HL-60 (cell line): Measurements from ENCODE around the gene ACTR3C.
"Not testable (repeated sequence)": the region's sequence is repeated elsewhere in the genome, so short reads cannot be mapped to it uniquely, and the experiment has no call there.

Experiments
- DNase-seq, 2 experiments: peaks; one replicate each; pipeline ENCODE4 v3.0.0-alpha.2; 2010 to 2020; ENCODE audit warnings: low read depth in 1 of 2, low spot score in 1 of 2
- H3K27ac ChIP-seq: fragments of 250-450 bp; sonication (Bioruptor Pico); replicated peaks from 2 replicates; pipeline ENCODE4 v1.5.1; 2020; ENCODE audit warnings: mild to moderate bottlenecking, moderate library complexity
- H3K27me3 ChIP-seq: fragments of 250-450 bp; sonication (Bioruptor Pico); 2 replicates; pipeline ENCODE4 v1.5.1; 2021; ENCODE audit warnings: mild to moderate bottlenecking, moderate library complexity; ENCODE audit not compliant: insufficient read depth, poor library complexity, severe bottlenecking
- H3K4me3 ChIP-seq: replicated peaks from 2 replicates; pipeline ENCODE4 v1.5.1; 2011; ENCODE audit warnings: mild to moderate bottlenecking, control low read depth, low read length; ENCODE audit not compliant: insufficient read depth
- GABPA ChIP-seq: IDR thresholded peaks from 2 replicates; pipeline ENCODE4 v1.6.1; 2012; ENCODE audit warnings: low read depth
- POLR2AphosphoS5 ChIP-seq: IDR thresholded peaks from 2 replicates; pipeline ENCODE4 v1.6.1; 2012; ENCODE audit warnings: low read depth
- SPI1 ChIP-seq: IDR thresholded peaks from 2 replicates; pipeline ENCODE4 v1.6.1; 2012; ENCODE audit warnings: low read depth, mild to moderate bottlenecking, borderline replicate concordance
- TF ChIP-seq, protein P1 (sequence below): IDR thresholded peaks from 2 replicates; pipeline ENCODE4 v1.6.1; 2012; ENCODE audit warnings: low read depth; ENCODE audit not compliant: insufficient replicate concordance
- TF ChIP-seq, protein P2 (sequence below): IDR thresholded peaks from one replicate; pipeline ENCODE4 v1.5.1; 2011; ENCODE audit warnings: low read length, control low read depth, inconsistent platforms; ENCODE audit not compliant: insufficient read depth

The ACTR3C gene

DNA sequence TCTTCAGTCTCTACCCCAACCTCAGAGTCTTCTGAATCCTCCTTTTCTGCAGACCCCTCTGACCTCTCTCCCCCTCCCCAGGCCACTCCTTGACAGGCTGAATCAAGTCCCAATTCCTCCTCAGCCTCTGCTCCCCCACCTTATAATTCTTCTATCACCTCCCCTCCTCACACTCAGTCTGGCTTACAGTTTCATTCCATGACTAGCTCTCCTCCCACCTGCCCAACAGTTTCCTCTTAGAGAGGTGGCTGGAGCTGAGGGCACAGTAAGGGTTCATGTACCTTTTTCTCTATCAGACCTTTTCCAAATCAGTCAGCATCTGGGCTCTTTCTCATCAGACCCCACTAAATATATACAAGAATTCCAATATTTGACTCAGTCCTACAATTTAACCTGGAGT is 14.8 kb downstream of the ACTR3C start:
- DNase-seq = no peak
- H3K27ac ChIP-seq = no peak overlapping the region
- H3K4me3 ChIP-seq = no peak overlapping the region
- no peaks in the 10 kb centered on the region for H3K27me3 ChIP-seq
- TF ChIP-seq SPI1 = no peak
- TF ChIP-seq, protein P1, sequence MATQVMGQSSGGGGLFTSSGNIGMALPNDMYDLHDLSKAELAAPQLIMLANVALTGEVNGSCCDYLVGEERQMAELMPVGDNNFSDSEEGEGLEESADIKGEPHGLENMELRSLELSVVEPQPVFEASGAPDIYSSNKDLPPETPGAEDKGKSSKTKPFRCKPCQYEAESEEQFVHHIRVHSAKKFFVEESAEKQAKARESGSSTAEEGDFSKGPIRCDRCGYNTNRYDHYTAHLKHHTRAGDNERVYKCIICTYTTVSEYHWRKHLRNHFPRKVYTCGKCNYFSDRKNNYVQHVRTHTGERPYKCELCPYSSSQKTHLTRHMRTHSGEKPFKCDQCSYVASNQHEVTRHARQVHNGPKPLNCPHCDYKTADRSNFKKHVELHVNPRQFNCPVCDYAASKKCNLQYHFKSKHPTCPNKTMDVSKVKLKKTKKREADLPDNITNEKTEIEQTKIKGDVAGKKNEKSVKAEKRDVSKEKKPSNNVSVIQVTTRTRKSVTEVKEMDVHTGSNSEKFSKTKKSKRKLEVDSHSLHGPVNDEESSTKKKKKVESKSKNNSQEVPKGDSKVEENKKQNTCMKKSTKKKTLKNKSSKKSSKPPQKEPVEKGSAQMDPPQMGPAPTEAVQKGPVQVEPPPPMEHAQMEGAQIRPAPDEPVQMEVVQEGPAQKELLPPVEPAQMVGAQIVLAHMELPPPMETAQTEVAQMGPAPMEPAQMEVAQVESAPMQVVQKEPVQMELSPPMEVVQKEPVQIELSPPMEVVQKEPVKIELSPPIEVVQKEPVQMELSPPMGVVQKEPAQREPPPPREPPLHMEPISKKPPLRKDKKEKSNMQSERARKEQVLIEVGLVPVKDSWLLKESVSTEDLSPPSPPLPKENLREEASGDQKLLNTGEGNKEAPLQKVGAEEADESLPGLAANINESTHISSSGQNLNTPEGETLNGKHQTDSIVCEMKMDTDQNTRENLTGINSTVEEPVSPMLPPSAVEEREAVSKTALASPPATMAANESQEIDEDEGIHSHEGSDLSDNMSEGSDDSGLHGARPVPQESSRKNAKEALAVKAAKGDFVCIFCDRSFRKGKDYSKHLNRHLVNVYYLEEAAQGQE = no peak
- no peak for TF ChIP-seq GABPA
- TF ChIP-seq, protein P2, sequence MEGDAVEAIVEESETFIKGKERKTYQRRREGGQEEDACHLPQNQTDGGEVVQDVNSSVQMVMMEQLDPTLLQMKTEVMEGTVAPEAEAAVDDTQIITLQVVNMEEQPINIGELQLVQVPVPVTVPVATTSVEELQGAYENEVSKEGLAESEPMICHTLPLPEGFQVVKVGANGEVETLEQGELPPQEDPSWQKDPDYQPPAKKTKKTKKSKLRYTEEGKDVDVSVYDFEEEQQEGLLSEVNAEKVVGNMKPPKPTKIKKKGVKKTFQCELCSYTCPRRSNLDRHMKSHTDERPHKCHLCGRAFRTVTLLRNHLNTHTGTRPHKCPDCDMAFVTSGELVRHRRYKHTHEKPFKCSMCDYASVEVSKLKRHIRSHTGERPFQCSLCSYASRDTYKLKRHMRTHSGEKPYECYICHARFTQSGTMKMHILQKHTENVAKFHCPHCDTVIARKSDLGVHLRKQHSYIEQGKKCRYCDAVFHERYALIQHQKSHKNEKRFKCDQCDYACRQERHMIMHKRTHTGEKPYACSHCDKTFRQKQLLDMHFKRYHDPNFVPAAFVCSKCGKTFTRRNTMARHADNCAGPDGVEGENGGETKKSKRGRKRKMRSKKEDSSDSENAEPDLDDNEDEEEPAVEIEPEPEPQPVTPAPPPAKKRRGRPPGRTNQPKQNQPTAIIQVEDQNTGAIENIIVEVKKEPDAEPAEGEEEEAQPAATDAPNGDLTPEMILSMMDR = no peak
- no peak for TF ChIP-seq POLR2AphosphoS5

DNA sequence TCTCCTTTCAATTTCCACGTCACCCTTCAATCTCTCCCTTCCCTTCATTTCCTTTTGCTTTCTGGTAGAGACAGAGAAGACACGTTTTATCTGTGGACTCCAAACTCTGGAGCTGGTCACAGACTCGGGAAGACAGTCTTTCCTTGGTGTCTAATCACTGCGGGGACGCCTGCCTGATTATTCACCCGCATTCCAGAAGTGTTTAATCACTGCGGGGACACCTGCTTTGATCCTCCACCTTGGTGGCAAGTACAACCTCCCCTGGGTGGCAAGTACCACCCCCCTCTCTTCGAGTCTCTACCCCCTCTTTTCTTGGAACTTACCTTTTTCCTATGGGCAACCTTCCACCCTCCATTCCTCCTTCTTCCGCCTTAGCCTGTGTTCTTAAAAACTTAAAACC is 15.4 kb downstream of the ACTR3C start:
- TF ChIP-seq, protein P1 = no peak
- TF ChIP-seq, protein P2 = no peak
- TF ChIP-seq GABPA = no peak
- TF ChIP-seq SPI1 = no peak
- no peak for TF ChIP-seq POLR2AphosphoS5
- Histone ChIP-seq H3K27ac (no peak overlapping the region), H3K27me3 (no peaks in the 10 kb centered on the region), H3K4me3 (no peak overlapping the region)
- DNase-seq = no peak

DNA sequence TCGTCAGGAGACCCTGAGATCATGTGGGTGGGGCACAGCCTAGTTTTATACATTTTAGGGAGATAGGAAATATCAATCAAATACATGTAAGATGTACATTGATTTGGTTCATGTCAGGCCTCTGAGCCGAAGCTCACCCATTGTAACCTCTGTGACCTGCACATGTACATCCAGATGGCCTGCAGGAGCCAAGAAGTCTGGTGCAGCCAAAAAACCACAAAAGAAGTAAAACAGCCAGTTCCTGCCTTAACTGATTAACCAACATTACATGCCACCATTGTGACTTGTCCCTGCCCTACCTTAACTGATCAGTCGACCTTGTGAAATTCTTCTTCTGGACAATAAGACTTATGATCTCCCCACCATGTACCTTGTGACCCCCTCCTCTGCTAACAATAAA is 16.2 kb downstream of the ACTR3C start:
- DNase-seq = no peak
- Histone ChIP-seq H3K4me3 (no peak overlapping the region), H3K27ac (no peak overlapping the region), H3K27me3 (no peaks in the 10 kb centered on the region)
- TF ChIP-seq GABPA (no peak), POLR2AphosphoS5 (no peak), SPI1 (no peak)
- TF ChIP-seq, protein P2 = no peak
- TF ChIP-seq, protein P1 = no peak

DNA sequence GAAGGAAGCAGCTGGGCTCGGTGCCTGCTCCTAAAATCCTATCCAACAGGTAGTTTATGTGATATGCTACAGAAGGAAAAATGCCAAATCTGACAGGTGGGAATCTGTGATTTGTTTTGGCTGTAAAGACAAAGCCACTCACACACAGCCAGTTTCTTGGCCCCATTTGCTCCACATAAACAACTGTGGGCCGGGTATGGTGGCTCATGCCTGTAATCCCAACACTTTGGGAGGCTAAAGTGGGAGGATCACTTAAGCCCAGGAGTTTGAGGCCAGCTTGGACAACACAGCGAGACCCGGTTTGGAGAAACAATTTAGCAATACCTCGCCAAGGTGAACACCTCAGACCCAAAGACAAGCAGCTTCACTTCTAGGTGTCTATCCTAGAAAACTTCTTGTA is 17.0 kb downstream of the ACTR3C start:
- H3K4me3 ChIP-seq, H3K27ac ChIP-seq, H3K27me3 ChIP-seq, DNase-seq: not testable (repeated sequence)

DNA sequence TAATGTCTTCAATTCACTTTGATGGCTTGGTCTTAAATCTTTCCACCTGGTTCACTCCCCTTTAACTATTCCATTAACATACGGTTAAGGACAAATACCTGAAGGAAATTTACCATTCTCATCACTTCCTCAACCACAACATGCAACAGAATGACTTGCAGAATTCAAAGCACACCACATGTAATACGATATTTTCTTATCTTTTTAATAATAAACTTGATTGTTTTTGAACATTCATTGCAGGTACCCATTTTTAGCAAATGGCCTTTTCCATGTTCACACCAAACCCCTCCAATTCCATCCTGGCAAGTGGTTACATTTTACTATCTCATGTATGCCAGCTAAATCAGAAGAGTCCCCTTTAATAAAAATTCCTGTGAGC is 17.5 kb downstream of the ACTR3C start:
- not testable (repeated sequence) for DNase-seq, H3K27me3 ChIP-seq, H3K27ac ChIP-seq, H3K4me3 ChIP-seq

DNA sequence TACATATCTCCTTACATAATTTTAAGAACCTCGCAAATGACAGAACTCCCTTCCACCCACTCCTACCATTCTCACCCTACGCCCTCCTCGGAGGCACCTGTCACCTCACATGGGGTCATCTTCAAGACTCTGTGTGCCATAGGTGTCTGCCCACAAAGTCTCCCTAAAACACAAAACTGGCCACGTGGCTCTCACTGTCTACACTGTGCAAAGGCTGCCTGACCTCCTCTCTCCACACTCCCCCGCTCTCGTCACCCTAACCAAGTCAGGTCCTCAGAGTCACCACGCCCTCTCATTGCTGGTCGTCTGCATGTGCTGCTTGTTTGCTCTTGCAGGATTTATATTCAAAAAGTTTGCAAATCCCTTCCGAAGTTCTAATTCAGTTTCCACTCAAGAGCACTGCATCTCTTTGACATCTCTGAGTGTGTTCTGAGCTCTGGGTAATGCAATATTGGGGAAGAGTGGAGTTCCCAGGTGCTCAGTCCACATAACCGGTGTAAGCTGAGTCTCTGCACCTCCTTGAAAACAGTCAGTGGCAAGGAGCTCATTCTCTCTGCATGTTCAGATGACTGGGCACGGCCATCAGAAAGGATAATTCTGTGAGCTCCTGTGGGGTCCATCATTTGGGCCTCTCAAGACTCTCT is 18.0 kb downstream of the ACTR3C start:
- H3K27me3 ChIP-seq, H3K4me3 ChIP-seq, H3K27ac ChIP-seq, DNase-seq: not testable (repeated sequence)
